Measurements from ENCODE around the gene MGST2. TPM values are rescaled to one million over a fixed set of nuclear protein-coding genes. Genes with fewer than 3 reads are reported as not detected.

The MGST2 gene
- total RNA-seq, 1 donor from 2014 or later: 66.1 TPM

DNA sequence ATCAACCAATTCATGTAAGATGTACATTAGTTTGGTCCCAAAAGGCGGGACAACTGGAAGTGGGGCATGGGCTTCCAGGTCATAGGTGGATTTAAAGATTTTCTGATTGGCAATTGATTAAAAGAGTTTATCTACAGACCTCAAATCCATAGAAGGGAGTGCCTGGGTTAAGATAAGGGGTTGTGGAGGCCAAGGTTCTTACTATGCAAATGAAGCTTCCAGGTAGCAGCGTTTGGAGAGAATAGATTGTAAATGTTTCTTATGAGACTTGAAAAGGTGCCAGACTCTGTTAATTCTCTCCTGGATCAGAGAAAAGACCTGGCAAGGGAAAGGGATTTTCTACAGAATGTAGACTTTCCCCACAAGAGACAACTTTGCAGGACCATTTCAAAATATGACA lies 2.4 kb downstream of the MGST2 start:
- Mint-ChIP-seq H3K4me3 (ENCODE audit: low read depth) (peak overlapping the region; percentile 75), H3K4me1 (ENCODE audit: low read depth) (peaks cover 70% of the 10 kb centered on the region), H3K27ac (peak overlapping the region; percentile 96), H3K27me3 (no peaks in the 10 kb centered on the region), H3K36me3 (ENCODE audit: insufficient read depth) (peaks cover 10% of the 10 kb centered on the region), H3K9me3 (ENCODE audit: low read depth) (no peaks in the 10 kb centered on the region)
- DNase-seq (ENCODE audit: low spot score, unreplicated experiment): no peak
- TF ChIP-seq, protein P1, sequence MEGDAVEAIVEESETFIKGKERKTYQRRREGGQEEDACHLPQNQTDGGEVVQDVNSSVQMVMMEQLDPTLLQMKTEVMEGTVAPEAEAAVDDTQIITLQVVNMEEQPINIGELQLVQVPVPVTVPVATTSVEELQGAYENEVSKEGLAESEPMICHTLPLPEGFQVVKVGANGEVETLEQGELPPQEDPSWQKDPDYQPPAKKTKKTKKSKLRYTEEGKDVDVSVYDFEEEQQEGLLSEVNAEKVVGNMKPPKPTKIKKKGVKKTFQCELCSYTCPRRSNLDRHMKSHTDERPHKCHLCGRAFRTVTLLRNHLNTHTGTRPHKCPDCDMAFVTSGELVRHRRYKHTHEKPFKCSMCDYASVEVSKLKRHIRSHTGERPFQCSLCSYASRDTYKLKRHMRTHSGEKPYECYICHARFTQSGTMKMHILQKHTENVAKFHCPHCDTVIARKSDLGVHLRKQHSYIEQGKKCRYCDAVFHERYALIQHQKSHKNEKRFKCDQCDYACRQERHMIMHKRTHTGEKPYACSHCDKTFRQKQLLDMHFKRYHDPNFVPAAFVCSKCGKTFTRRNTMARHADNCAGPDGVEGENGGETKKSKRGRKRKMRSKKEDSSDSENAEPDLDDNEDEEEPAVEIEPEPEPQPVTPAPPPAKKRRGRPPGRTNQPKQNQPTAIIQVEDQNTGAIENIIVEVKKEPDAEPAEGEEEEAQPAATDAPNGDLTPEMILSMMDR (IDR thresholded peaks at IDR 0.05; ENCODE audit: unreplicated experiment): no peak

DNA sequence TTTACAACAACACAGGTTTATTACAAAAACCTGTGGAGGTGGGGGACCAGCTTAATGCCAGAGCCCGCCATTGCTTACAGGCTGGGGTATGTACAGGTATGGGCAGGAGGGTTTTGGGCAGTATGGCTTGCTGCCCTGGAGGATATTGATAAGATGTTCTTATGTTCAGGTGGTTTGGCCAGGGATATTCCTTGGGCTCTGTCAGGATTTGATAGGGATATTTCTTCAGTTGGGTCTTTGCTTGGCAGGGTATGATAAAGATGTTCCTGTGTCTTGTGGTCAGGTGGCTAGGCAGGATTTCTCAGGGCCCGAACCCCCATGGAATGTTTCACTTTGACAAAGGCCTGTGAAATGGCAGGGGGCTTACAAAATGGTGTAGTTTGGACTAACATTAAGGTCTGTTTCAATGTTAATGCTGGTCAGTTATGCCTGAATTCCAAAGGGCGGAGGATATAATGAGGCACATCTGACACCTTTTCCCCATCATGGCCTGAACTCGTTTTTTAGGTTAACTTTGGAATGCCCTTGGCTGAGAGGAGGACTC lies 3.1 kb downstream of the MGST2 start:
- H3K27me3 Mint-ChIP-seq: no peaks in the 10 kb centered on the region
- peak overlapping the region; percentile 24 for H3K4me3 Mint-ChIP-seq (ENCODE audit: low read depth)
- peaks cover 68% of the 10 kb centered on the region for H3K4me1 Mint-ChIP-seq (ENCODE audit: low read depth)
- TF ChIP-seq, protein P1 (IDR thresholded peaks at IDR 0.05; ENCODE audit: unreplicated experiment): no peak
- peaks cover 12% of the 10 kb centered on the region for H3K36me3 Mint-ChIP-seq (ENCODE audit: insufficient read depth)
- no peak for DNase-seq (ENCODE audit: low spot score, unreplicated experiment)
- peak overlapping the region; percentile 96 for H3K27ac Mint-ChIP-seq
- H3K9me3 Mint-ChIP-seq (ENCODE audit: low read depth): no peaks in the 10 kb centered on the region

DNA sequence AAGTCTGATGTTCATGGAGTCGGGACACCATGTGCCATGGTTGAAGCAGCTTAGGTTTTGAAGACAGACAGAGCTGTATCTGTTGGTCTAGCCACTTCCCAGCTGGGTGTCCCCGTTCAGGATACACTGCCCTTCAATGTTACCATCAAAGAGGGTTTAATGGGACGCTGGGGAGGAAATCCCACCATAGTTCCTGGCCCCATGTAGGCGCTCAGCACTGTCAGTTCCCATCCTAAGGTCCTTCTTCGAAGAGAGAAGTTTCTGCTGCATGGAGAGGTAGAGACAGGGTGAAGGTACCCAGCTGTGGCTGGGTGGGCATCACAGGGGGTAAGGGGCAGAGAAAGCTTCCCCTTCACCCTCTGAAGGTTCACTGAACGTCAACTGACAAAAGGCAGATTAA lies 3.7 kb downstream of the MGST2 start:
- Mint-ChIP-seq H3K27me3 (no peaks in the 10 kb centered on the region), H3K4me3 (ENCODE audit: low read depth) (no peak overlapping the region), H3K4me1 (ENCODE audit: low read depth) (peaks cover 67% of the 10 kb centered on the region), H3K9me3 (ENCODE audit: low read depth) (no peaks in the 10 kb centered on the region), H3K27ac (peak overlapping the region; percentile 96), H3K36me3 (ENCODE audit: insufficient read depth) (peaks cover 17% of the 10 kb centered on the region)
- no peak for DNase-seq (ENCODE audit: low spot score, unreplicated experiment)
- TF ChIP-seq, protein P1 (IDR thresholded peaks at IDR 0.05; ENCODE audit: unreplicated experiment): no peak

DNA sequence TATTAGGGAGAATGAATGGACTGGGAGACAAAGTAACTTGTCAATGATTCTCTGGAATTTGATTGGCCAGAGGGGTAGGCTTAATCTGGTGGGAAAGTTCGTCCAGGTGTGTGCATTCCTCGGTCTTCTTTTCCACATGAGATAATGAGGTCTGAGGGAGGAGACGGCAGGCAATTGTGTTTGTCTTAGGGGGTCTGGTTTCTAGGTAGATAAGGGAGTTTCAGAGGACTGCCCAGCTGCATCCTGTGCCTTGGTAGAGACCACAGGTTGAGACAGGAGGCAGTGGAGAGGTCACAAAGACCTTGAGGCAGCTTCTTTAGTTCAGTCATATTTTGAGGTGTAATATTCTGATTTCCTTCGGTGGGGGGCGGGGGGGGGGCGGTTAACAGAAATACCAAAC lies 4.3 kb downstream of the MGST2 start:
- TF ChIP-seq, protein P1 (IDR thresholded peaks at IDR 0.05; ENCODE audit: unreplicated experiment): no peak
- H3K4me1 Mint-ChIP-seq (ENCODE audit: low read depth): peaks cover 67% of the 10 kb centered on the region
- H3K27ac Mint-ChIP-seq: peak overlapping the region; percentile 96
- no peak for DNase-seq (ENCODE audit: low spot score, unreplicated experiment)
- peak overlapping the region; percentile 4 for H3K4me3 Mint-ChIP-seq (ENCODE audit: low read depth)
- no peaks in the 10 kb centered on the region for H3K9me3 Mint-ChIP-seq (ENCODE audit: low read depth)
- H3K27me3 Mint-ChIP-seq: no peaks in the 10 kb centered on the region
- H3K36me3 Mint-ChIP-seq (ENCODE audit: insufficient read depth): peaks cover 19% of the 10 kb centered on the region

DNA sequence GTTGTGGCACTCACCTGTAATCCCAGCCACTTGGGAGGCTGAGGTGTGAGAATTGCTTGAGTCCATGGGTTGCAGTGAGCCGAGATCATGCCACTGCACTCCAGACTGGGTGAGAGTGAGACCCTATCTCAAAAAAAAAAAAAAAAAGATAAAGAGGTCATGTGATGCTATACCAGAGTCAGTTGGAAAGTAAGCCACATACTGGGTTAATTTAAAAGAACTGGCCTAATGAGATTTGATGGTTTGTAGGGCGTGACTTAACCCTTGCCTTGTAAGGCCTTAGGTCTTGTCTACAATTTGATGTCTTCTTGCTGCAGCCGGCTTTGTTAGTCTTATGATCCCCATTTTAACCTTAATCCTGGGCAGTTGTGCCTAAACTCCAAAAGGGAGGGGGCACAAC lies 5.2 kb downstream of the MGST2 start:
- DNase-seq (ENCODE audit: low spot score, unreplicated experiment): no peak
- H3K4me1 Mint-ChIP-seq (ENCODE audit: low read depth): peaks cover 69% of the 10 kb centered on the region
- peak overlapping the region; percentile 27 for H3K4me3 Mint-ChIP-seq (ENCODE audit: low read depth)
- H3K36me3 Mint-ChIP-seq (ENCODE audit: insufficient read depth): peaks cover 24% of the 10 kb centered on the region
- H3K27me3 Mint-ChIP-seq: no peaks in the 10 kb centered on the region
- H3K27ac Mint-ChIP-seq: peak overlapping the region; percentile 96
- TF ChIP-seq, protein P1 (IDR thresholded peaks at IDR 0.05; ENCODE audit: unreplicated experiment): no peak
- peaks cover 3% of the 10 kb centered on the region for H3K9me3 Mint-ChIP-seq (ENCODE audit: low read depth)
